Fibroblast of lung (primary cell): Measurements from ENCODE around the gene PAQR5.

Source experiments
- CTCF ChIP-seq, 2 donors: IDR thresholded peaks in 1 of 2; conservative IDR thresholded peaks in 1 of 2; 1 replicate in 1 of 2; 2 replicates in 1 of 2; pipeline ENCODE4 v1.5.1; 2011 to 2012; ENCODE audit warnings: low read length in 2 of 2, control low read depth in 1 of 2, inconsistent platforms in 1 of 2, low read depth in 1 of 2, mild to moderate bottlenecking in 1 of 2
- EZH2 ChIP-seq: IDR thresholded peaks from 2 replicates; pipeline ENCODE4 v1.5.1; 2012; ENCODE audit warnings: low read length, control low read depth, mild to moderate bottlenecking; ENCODE audit errors: missing control alignments

DNA sequence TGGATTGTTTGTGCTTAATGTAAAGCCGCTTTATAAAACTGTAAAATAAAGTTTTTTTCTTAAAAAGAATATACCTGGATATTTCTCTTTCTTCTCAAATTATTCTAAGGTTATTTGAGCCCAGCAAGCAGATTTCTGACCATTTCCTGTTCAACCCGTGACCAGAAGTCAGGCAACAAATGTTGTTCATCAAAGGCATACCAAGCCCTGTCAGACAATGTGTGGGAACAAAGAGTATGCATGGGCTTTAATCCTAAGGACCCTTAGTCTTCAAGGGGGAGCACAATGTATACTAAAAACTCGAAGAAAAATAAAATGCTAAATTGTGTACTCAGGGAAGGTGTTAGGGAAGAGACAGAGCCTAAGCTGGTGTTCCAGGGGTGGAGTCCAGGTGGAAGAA lies 26.6 kb upstream of the PAQR5 start:
- TF ChIP-seq CTCF (conservative IDR thresholded peaks at IDR 0.05 in 1 of 2, IDR thresholded peaks at IDR 0.05 in 1 of 2; ENCODE audit: low read depth in 1 of 2, low read length in 2 of 2): no peak
- no peak for TF ChIP-seq EZH2
